ENCODE results near the gene OR5M11. TPM values are rescaled to one million over a fixed set of nuclear protein-coding genes. Genes with fewer than 3 reads are reported as not detected.

The OR5M11 gene
- total RNA-seq, 6 experiments from 2014 or later, result not detected

DNA sequence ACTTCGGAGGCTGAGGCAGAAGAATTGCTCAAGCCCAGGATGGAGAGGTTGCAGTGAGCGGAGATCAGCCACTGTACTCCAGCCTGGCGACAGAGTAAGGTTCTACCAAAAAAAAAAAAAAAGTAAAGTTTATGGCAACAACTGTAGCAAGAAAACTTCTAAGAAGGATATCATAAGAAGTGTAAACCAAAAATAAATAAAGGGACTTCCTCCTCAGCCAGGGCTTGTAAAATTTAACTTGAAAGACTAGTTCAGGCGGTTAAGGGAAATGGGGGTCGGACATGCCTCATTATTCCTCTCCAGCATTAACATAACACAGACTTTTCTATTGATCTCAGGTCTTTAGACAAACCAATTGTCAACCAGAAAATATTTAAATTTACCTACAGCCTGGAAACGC is 2.5 kb upstream of the OR5M11 start:
- ATAC-seq, result no peak
- Histone ChIP-seq H3K27me3 (no peaks in the 10 kb centered on the region), H3K36me3 (no peaks in the 10 kb centered on the region), H3K27ac (no peak overlapping the region), H3K4me1 (no peaks in the 10 kb centered on the region), H3K9me3 (no peaks in the 10 kb centered on the region), H3K4me3 (no peak overlapping the region)
- no peak for DNase-seq
- no peak for TF ChIP-seq POLR2A (IDR thresholded peaks at IDR 0.05)
- TF ChIP-seq, protein P1, sequence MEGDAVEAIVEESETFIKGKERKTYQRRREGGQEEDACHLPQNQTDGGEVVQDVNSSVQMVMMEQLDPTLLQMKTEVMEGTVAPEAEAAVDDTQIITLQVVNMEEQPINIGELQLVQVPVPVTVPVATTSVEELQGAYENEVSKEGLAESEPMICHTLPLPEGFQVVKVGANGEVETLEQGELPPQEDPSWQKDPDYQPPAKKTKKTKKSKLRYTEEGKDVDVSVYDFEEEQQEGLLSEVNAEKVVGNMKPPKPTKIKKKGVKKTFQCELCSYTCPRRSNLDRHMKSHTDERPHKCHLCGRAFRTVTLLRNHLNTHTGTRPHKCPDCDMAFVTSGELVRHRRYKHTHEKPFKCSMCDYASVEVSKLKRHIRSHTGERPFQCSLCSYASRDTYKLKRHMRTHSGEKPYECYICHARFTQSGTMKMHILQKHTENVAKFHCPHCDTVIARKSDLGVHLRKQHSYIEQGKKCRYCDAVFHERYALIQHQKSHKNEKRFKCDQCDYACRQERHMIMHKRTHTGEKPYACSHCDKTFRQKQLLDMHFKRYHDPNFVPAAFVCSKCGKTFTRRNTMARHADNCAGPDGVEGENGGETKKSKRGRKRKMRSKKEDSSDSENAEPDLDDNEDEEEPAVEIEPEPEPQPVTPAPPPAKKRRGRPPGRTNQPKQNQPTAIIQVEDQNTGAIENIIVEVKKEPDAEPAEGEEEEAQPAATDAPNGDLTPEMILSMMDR (IDR thresholded peaks at IDR 0.05), result no peak
- 50% methylated on average over 6 of the region's 6 CpGs for WGBS (ENCODE audit: insufficient coverage, low coverage, low lambda C conversion rate, missing lambda C conversion rate)
- intact Hi-C loops (cut with DNase I), result no loop called here

DNA sequence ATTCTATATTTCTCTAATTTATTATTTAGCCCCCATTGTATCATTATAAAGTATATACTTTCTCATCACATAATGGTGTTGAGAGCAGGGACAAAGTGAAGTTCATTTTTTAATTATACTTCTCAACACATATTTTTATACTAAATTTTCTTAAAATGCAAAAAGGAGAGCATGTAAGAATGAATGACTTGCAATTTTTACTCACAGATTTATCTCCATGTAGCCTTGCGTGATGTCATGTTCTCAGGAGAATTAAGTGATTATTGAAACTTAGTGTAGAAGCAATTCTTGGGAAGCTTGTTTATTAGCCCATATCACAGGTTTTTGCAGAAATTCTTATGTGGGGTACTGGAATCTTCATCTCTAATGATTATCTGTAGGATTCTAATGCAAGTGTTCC is 682 bp upstream of the OR5M11 start:
- DNase-seq, result no peak
- intact Hi-C loops (cut with DNase I), result no loop called here
- no peaks in the 10 kb centered on the region for H3K4me1 ChIP-seq
- no peak overlapping the region for H3K27ac ChIP-seq
- WGBS (ENCODE audit: insufficient coverage, low coverage, low lambda C conversion rate, missing lambda C conversion rate), result 50% methylated on average over 1 of the region's 1 CpG
- no peak for ATAC-seq
- no peaks in the 10 kb centered on the region for H3K36me3 ChIP-seq
- H3K27me3 ChIP-seq, result no peaks in the 10 kb centered on the region
- TF ChIP-seq, protein P1 (IDR thresholded peaks at IDR 0.05), result no peak
- no peak for TF ChIP-seq POLR2A (IDR thresholded peaks at IDR 0.05)
- no peaks in the 10 kb centered on the region for H3K9me3 ChIP-seq
- H3K4me3 ChIP-seq, result no peak overlapping the region

DNA sequence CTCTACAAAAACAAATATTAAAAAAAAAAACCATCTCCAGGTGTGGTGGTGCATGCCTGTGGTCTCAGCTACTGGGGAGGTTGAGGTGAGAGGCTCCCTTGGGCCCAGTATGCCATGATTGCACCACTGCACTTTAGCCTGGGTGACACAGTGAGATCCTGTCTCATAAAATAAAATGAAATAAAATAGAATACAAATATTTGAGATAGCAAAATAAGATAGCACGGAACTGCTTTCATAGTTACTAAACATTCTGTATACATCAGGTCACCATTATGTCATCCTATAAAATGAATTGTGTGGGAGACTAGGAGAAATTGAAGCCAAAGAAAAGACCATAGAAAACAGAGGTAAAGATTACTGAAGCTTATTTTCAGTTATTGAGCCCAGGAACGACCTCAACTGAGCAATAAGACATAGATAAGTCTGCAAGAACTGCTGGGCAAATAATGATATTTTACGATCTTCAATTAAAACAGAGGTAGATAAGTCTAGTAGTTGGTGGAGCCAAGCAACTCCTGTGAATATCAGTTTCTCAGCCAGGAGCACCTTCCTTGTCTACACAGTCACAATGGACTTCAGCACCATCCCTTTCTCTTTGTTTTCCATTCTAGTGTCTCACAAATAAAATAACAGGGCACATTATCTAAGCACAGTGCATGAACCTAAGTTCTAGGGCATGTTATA is 9.9 kb downstream of the OR5M11 start:
- Histone ChIP-seq H3K4me3 (no peak overlapping the region), H3K27ac (no peak overlapping the region), H3K9me3 (no peaks in the 10 kb centered on the region), H3K27me3 (no peaks in the 10 kb centered on the region), H3K4me1 (no peaks in the 10 kb centered on the region), H3K36me3 (no peaks in the 10 kb centered on the region)
- WGBS (ENCODE audit: insufficient coverage, low coverage, low lambda C conversion rate, missing lambda C conversion rate), result 39% methylated on average over 3 of the region's 3 CpGs
- DNase-seq, result no peak
- TF ChIP-seq, protein P1 (IDR thresholded peaks at IDR 0.05), result no peak
- no peak for TF ChIP-seq POLR2A (IDR thresholded peaks at IDR 0.05)
- no peak for ATAC-seq
- intact Hi-C loops (cut with DNase I), result no loop called here

DNA sequence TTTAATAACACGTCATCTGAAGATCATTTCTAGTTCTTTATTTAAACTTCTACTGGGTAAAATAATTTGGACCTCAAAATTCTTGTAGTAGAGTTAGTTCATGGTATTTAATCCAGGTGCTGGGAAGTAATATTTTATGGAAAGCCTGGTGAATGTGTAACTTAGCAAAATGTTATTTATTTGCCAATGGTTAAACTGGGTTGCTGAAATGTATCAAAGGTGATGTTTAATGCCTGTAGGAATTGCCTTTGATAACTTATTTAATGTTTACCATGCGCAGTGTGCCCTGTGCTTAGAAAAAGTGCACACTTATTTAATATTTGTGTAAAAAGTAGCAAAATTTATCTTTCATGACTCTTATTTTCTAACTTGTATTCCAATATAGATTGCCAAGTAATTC is 11.2 kb downstream of the OR5M11 start:
- ATAC-seq (no peak), DNase-seq (no peak)
- no peak overlapping the region for H3K27ac ChIP-seq
- TF ChIP-seq, protein P1 (IDR thresholded peaks at IDR 0.05), result no peak
- TF ChIP-seq POLR2A (IDR thresholded peaks at IDR 0.05), result no peak
- no peaks in the 10 kb centered on the region for H3K9me3 ChIP-seq
- H3K36me3 ChIP-seq, result no peaks in the 10 kb centered on the region
- H3K4me3 ChIP-seq, result no peak overlapping the region
- intact Hi-C loops (cut with DNase I), result no loop called here
- H3K4me1 ChIP-seq, result no peaks in the 10 kb centered on the region
- WGBS (ENCODE audit: insufficient coverage, low coverage, low lambda C conversion rate, missing lambda C conversion rate), result 46% methylated on average over 2 of the region's 2 CpGs
- no peaks in the 10 kb centered on the region for H3K27me3 ChIP-seq

Measured in right lobe of liver (tissue), 6 donors.